Ramos (cell line): ENCODE results near the gene MORN1.

Source experiments
- in situ Hi-C: fragments of 300-500 bp; cut with MboI; formaldehyde crosslinking; loops from one replicate; pipeline ENCODE4 v1.14.3; 2022; ENCODE audit warnings: low sequenced_read_pairs; ENCODE audit not compliant: unreplicated experiment

MORN1 gene

DNA sequence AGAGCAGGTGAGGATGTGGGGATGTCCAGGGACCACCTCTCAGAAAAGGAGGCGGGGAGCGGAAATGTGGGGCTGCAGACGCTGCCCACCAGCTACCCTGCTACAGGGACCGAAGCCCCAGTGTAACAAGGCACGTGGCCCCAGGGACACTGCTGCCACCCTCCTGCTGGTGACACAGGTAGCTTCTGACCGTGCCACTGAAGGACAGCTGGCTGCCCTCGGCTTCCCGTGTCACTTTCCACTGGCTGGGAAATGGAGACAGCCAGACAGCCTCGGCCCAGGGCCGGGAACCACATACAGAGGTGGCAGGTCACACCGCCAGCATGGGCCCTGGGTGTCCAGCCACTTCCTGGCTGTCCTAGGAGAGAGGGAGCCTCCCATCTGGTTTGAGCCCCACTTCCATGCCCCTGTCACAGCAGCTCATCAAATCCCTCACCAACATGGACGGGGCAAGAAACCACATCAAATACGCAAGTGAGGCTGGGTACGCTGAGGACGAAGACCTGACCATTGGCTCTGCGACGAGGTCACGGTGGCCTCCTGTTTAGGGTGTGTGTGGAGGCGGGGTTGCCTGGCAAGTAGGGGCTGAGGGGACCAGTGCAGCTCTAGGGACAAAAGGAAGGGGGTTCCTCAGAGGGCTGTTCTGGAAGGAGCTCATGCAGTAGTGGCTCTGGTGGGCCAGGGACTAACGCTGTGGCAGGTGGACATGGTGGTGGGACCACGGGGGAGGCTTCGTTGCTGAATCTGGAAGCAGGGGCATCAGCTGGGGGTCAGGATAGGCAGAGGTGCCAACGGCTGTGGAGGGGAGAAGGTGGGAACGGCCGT is 16.0 kb upstream of the MORN1 start:
- in situ Hi-C loops, result loop anchor here (25.0 kb wide), 1 partner anchor 380 kb away; no protein-coding TSS in a partner anchor

DNA sequence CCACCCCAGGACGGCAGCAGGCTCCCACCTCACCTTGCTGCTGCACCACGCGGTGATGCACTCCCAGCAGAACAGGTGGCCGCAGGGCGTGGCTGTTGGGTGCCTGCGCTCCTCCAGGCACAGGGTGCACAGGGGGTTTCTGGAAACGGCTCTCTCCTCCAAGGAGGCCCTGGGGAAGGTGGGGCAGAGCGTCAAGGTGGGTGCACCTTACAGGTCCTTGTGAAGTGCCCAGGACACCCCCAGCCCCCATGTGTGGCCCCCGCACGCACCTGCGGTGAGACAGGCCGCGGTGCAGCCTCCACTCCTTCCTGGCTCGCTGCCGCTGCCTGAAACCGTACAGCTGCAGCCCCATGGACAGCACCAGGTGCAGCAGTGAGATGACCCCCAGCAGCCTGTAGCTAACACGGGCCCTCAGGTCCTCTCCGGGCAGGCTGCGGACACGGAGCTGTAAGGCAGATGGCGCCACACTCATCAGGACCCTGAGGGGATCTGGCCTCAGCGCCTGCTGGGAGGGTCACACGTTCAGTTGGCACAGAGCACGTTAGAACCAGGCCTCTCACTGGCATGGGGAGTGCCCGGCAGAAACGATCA is 15.2 kb upstream of the MORN1 start:
- in situ Hi-C loops, result loop anchor here (25.0 kb wide), 1 partner anchor 381 kb away; no protein-coding TSS in a partner anchor

DNA sequence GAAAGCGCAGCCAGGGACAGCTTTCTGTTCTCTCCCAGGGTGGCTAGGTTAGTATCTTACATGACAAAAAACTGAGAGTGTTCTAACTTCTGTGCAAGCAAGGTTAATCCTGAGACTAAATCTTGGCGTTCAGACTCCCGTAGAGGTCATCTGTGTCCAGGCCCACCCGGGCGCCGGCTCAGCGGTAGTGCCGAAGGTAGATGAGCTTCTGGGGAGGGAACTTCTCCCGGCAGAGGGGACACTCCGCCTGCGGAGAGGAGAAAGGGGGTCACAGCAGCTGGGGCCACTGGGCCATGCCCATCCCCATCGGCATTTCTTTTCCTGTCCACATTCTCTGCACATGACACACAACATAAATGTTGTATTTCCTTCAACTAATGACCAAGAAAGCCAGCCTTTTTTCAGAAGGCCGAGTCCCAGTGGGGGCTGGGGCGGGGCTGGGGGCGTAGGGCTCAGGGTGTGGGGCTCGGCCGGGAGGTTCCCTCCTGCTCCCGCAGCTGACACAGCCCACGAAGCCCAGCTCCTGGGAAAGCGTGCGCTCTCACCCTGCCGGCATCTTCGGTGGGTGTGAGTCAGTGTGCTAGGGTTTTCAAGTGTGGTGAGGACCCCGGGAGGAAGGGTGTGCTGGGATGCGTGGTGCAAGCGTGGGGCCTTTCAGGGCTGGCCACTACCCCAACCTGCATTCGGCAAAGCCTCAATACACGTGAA is 14.4 kb upstream of the MORN1 start:
- in situ Hi-C loops, result loop anchor here (25.0 kb wide), 1 partner anchor 382 kb away; no protein-coding TSS in a partner anchor

DNA sequence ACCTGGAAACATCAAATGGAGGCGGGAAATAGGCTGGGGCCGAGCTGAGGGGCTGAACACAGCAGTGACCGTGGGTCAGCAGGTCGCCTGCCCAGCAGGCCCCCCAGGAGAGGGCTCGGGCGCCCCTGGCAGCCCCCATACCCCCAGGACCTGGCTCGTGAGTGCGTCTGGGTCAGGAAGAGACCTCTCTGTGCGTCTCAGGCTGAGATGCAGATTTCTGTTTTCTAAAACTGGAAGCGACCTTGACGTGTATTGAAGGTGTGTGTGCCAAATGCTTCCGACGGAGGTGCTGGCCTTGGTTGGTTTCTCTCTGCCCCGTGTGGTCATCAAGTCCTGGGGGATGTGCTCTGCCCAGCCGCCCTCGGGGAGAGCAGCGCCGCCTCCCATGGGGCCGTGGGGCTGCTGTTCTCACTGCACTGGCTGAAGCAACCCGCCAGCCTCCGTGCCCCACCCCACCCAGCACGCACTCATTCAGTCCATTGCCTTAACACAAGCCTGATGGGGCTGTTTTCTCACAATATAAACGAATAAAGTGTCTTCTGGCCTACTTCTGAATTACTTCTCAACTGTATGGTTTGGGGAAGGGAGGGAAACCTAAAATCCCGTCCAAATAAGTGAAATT is 13.6 kb upstream of the MORN1 start:
- in situ Hi-C loops, result loop anchor here (25.0 kb wide), 1 partner anchor 382 kb away; no protein-coding TSS in a partner anchor

GRCh38 chr1:2404142-2404889 is 13.0 kb upstream of the MORN1 start:
- in situ Hi-C loops, result loop anchor here (25.0 kb wide), 1 partner anchor 383 kb away; no protein-coding TSS in a partner anchor

- in situ Hi-C loops, result loop anchor here (25.0 kb wide), 1 partner anchor 384 kb away; no protein-coding TSS in a partner anchor
Measured at GRCh38 chr1:2403273-2403672, 11.9 kb upstream of the MORN1 start.

DNA sequence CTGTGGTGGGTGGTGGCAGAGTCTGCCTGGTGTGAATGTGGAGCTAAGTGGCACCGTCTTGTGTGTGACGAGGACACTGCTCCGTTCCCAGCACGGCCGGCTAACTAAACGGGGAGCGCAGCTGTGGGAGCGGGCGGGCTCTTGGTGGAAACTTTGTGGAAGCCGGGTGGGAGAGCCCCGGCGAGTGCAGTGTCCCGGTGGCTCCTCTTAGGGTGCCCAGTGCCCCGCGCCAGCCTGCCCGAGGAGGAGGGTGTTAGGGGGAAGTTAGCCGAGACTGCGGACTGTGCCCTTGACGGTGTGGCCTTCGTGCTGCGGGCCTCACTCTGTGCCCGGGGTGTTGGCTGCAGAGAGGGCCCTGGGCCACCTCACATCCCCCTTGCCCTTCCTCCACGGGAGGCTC is 11.1 kb upstream of the MORN1 start:
- in situ Hi-C loops, result loop anchor here (25.0 kb wide), 1 partner anchor 385 kb away; no protein-coding TSS in a partner anchor

DNA sequence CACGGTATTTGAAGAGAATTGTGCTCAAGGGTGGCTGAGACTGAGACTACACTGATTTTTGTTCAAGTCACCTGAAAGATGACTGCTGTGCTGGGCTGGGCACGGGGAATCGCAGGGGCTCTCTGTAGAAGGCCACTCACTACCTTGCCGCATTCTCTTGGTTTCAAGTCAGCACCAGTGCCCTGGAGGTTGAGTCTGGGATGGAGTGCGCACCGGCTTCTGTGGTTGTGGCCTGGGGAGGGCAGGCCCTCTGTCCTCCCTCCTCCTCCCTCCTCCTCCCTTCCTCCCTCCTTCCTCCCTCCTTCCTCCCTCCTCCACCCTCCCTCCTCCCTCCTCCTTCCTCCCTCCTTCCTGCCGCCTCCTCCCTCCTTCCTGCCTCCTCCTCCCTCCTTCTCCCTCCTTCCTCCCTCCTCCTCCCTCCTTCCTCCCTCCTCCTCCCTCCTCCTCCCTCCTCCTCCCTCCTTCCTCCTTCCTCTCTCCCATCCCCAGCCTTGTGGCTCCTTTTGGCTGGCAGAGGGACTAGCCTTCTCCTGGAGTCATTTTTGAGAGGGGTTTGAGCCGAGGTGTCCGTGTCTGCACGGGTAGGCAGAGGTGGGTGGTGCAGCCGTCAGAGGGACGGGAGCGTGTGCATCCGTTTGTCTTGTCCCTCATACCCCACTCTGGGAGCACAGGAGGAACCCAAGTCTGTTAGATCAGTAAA is 9.7 kb upstream of the MORN1 start:
- in situ Hi-C loops, result loop anchor here (25.0 kb wide), 1 partner anchor 386 kb away; no protein-coding TSS in a partner anchor

- in situ Hi-C loops, result loop anchor here (25.0 kb wide), 1 partner anchor 387 kb away; no protein-coding TSS in a partner anchor
Measured at GRCh38 chr1:2400576-2400909, 9.2 kb upstream of the MORN1 start.

- in situ Hi-C loops, result loop anchor here (25.0 kb wide), 2 partner anchors 387 to 788 kb away; partner anchors contain the start of genes FNDC10 and MIB2
Measured at GRCh38 chr1:2399890-2400575, 8.7 kb upstream of the MORN1 start.

GRCh38 chr1:2398871-2399270 is 7.5 kb upstream of the MORN1 start:
- in situ Hi-C loops, result loop anchor here (25.0 kb wide), 1 partner anchor 787 kb away; the partner anchor contains the start of genes FNDC10 and MIB2

DNA sequence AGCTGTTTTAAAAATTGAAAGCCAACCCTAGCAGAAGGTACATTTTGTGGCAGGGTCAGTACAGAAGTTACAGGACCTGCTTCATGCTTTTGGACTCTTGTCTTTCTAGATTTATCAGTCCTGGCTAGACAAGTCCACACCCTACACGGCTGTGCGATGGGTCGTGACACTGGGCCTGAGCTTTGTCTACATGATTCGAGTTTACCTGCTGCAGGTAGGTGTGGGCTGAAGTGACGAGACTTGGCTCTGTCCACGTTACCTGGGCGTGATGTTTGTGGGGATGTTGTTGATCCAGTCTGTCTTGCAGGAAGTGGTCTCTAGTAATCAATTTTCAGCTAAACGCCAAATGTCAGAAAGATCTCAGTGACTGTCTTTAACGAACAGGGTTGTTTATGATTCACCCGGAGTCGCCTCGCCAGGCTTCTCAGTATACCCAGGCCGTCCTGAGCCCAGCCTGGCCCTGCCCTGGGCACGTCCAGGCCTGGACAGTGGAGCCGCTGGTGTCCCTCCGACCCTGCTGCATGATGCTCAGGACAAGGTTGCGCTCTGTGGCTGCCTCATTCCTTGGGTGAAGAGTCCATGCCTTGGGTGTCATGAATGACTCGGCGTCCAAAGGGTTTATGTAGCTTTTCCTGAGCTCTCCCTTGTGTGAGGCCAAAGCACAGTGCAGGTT is 5.8 kb upstream of the MORN1 start:
- in situ Hi-C loops, result loop anchor here (25.0 kb wide), 1 partner anchor 785 kb away; the partner anchor contains the start of genes FNDC10 and MIB2

GRCh38 chr1:2396476-2396875 is 5.1 kb upstream of the MORN1 start:
- in situ Hi-C loops, result loop anchor here (25.0 kb wide), 1 partner anchor 784 kb away; the partner anchor contains the start of genes FNDC10 and MIB2

DNA sequence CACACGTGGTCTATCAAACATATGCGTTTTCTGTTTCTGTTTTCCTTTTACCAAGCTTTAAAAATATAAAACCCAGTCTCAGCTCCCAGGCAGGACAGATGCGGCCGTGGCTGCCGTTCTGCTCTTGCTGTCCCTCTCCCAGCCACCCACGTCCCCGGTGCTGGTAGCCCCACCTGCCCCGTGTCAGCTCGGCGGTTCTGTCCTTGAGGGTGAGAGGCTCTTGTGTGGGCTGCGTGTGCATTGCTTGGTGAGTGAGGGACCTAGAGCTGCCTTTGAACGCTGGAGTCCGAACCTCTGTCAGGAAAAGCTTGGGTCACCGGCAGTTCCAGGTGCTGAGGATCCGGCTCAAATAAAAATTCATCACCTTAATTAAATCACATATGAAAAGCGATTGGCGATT is 4.7 kb upstream of the MORN1 start:
- in situ Hi-C loops, result loop anchor here (25.0 kb wide), 1 partner anchor 784 kb away; the partner anchor contains the start of genes FNDC10 and MIB2

DNA sequence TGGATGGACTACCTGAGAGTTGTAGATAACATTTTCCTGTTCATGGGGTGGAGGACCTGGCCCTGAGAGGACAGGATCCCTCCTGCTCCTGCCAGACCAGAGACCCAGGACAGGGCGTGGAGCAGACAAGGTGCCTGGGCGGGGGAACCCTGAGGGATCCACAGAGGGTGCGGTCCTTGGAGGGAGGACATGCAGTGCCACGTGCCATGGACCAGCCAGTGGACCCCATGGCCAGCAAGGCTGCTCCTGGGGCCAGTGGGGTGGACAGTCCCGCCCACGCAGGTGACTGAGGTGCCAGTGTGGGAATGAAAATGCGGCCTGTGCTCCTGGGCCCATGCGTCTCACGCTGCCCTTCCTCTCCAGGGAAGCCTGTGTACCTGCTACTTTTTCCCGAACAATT is 3.9 kb upstream of the MORN1 start:
- in situ Hi-C loops, result loop anchor here (25.0 kb wide), 1 partner anchor 783 kb away; the partner anchor contains the start of genes FNDC10 and MIB2

- in situ Hi-C loops, result loop anchor here (25.0 kb wide), 1 partner anchor 782 kb away; the partner anchor contains the start of genes FNDC10 and MIB2
Measured at GRCh38 chr1:2394761-2395160, 3.4 kb upstream of the MORN1 start.

GRCh38 chr1:2394220-2394619 is 2.9 kb upstream of the MORN1 start:
- in situ Hi-C loops, result loop anchor here (25.0 kb wide), 1 partner anchor 782 kb away; the partner anchor contains the start of genes FNDC10 and MIB2
